HEK293T (cell line): ENCODE results near the gene SERPINB6.
"Not testable (repeated sequence)": the region's sequence is repeated elsewhere in the genome, so short reads cannot be mapped to it uniquely, and the experiment has no call there.

Experiments used
- CTCF ChIA-PET: fragments of 350-600 bp; formaldehyde crosslinking; extraction: SDS; loops from one replicate; lab custom pipeline; 2021; ENCODE audit warnings: antibody characterized with exemption, inconsistent platforms; lab: Yijun Ruan, JAX
- POLR2A ChIA-PET: fragments of 350-600 bp; formaldehyde crosslinking; extraction: SDS; loops from one replicate; lab custom pipeline; 2020; ENCODE audit warnings: antibody characterized with exemption, inconsistent platforms; lab: Yijun Ruan, JAX
- DNase-seq: peaks from one replicate; pipeline ENCODE4 v3.0.0; 2012; ENCODE audit warnings: mixed read lengths; ENCODE audit errors: extremely low spot score
- ARNT ChIP-seq: fragments of 450-650 bp; IDR thresholded peaks from 2 replicates; pipeline ENCODE4 v1.6.1; 2017; ENCODE audit warnings: mild to moderate bottlenecking
- BHLHE40 ChIP-seq: fragments of 450-650 bp; IDR thresholded peaks from 2 replicates; pipeline ENCODE4 v1.6.1; 2016; ENCODE audit warnings: mild to moderate bottlenecking, moderate library complexity, borderline replicate concordance
- CTBP1 ChIP-seq: fragments of 450-650 bp; IDR thresholded peaks from 2 replicates; pipeline ENCODE4 v1.6.1; 2016; ENCODE audit warnings: borderline replicate concordance
- ELF4 ChIP-seq: fragments of 450-650 bp; IDR thresholded peaks from 2 replicates; pipeline ENCODE4 v1.6.1; 2017; ENCODE audit warnings: antibody characterized with exemption
- FOXA1 ChIP-seq: fragments of 450-650 bp; IDR thresholded peaks from 2 replicates; pipeline ENCODE4 v1.6.1; 2016; ENCODE audit warnings: mild to moderate bottlenecking
- FOXK2 ChIP-seq: fragments of 450-650 bp; IDR thresholded peaks from 2 replicates; pipeline ENCODE4 v1.6.1; 2016; ENCODE audit warnings: mild to moderate bottlenecking
- FOXM1 ChIP-seq: fragments of 450-650 bp; IDR thresholded peaks from 2 replicates; pipeline ENCODE4 v1.6.1; 2017; ENCODE audit warnings: mild to moderate bottlenecking, borderline replicate concordance
- HDGF ChIP-seq: fragments of 450-650 bp; IDR thresholded peaks from 2 replicates; pipeline ENCODE4 v1.6.1; 2017; ENCODE audit warnings: antibody characterized with exemption, borderline replicate concordance
- L3MBTL2 ChIP-seq: fragments of 450-650 bp; conservative IDR thresholded peaks from 2 replicates; pipeline ENCODE4 v1.6.1; 2016; ENCODE audit warnings: mild to moderate bottlenecking
- LEF1 ChIP-seq: fragments of 450-650 bp; IDR thresholded peaks from 2 replicates; pipeline ENCODE4 v1.6.1; 2017; ENCODE audit warnings: mild to moderate bottlenecking, borderline replicate concordance
- NFRKB ChIP-seq: fragments of 450-650 bp; IDR thresholded peaks from 2 replicates; pipeline ENCODE4 v1.6.1; 2016; ENCODE audit warnings: mild to moderate bottlenecking, moderate library complexity
- PKNOX1 ChIP-seq: fragments of 450-650 bp; IDR thresholded peaks from 2 replicates; pipeline ENCODE4 v1.6.1; 2016
- SP1 ChIP-seq: fragments of 450-650 bp; IDR thresholded peaks from 2 replicates; pipeline ENCODE4 v1.6.1; 2017
- SUZ12 ChIP-seq: fragments of 450-650 bp; IDR thresholded peaks from 2 replicates; pipeline ENCODE4 v1.6.1; 2016; ENCODE audit warnings: mild to moderate bottlenecking
- TARDBP ChIP-seq: fragments of 450-650 bp; IDR thresholded peaks from 2 replicates; pipeline ENCODE4 v1.6.1; 2016
- ZNF384 ChIP-seq: fragments of 450-650 bp; IDR thresholded peaks from 2 replicates; pipeline ENCODE4 v1.6.1; 2016

Gene SERPINB6

GRCh38 chr6:3015144-3015543 is 43.8 kb upstream of the SERPINB6 start:
- TF ChIP-seq ARNT (no peak), TARDBP (no peak), L3MBTL2 (no peak), HDGF (no peak), PKNOX1 (no peak), SUZ12 (no peak), BHLHE40 (no peak), LEF1 (no peak), CTBP1 (no peak), NFRKB (no peak), FOXM1 (no peak), FOXK2 (no peak), ZNF384 (no peak), ELF4 (no peak), SP1 (no peak), FOXA1 (no peak)
- ChIA-PET CTCF (no interaction called here), POLR2A (no interaction called here)
- no peak for DNase-seq

- ChIA-PET CTCF (no interaction called here), POLR2A (no interaction called here)
- no peak for DNase-seq
- TF ChIP-seq FOXM1 (no peak), SUZ12 (no peak), LEF1 (no peak), ZNF384 (no peak)
Observed at GRCh38 chr6:3014675-3015066, 43.3 kb upstream of the SERPINB6 start.

GRCh38 chr6:3013901-3014674 is 42.7 kb upstream of the SERPINB6 start:
- DNase-seq = no peak
- TF ChIP-seq LEF1 (no peak), HDGF (no peak), PKNOX1 (no peak), SUZ12 (no peak), FOXA1 (no peak), ZNF384 (no peak), FOXK2 (no peak), NFRKB (no peak), FOXM1 (no peak), SP1 (no peak), ELF4 (no peak), CTBP1 (no peak), ARNT (no peak), BHLHE40 (no peak), L3MBTL2 (no peak), TARDBP (no peak)
- CTCF ChIA-PET = no interaction called here
- POLR2A ChIA-PET = no interaction called here

- no peak for DNase-seq
- POLR2A ChIA-PET = no interaction called here
- TF ChIP-seq ZNF384 = no peak
- no peak for TF ChIP-seq SP1
- TF ChIP-seq FOXA1 = no peak
- TF ChIP-seq SUZ12 = no peak
- CTCF ChIA-PET = no interaction called here
Observed at GRCh38 chr6:3013486-3013885, 42.1 kb upstream of the SERPINB6 start.

- CTCF ChIA-PET = no interaction called here
- POLR2A ChIA-PET = no interaction called here
- no peak for DNase-seq
- TF ChIP-seq PKNOX1 (no peak), TARDBP (no peak), LEF1 (no peak), FOXK2 (no peak), BHLHE40 (no peak)
Observed at GRCh38 chr6:3011592-3011991, 40.2 kb upstream of the SERPINB6 start.

GRCh38 chr6:3011158-3011557 is 39.8 kb upstream of the SERPINB6 start:
- ChIA-PET CTCF (no interaction called here), POLR2A (no interaction called here)
- DNase-seq = no peak
- TF ChIP-seq LEF1 (no peak), TARDBP (no peak), FOXA1 (no peak), FOXM1 (no peak), BHLHE40 (no peak)

GRCh38 chr6:3009930-3010329 is 38.6 kb upstream of the SERPINB6 start:
- ChIA-PET CTCF (interaction anchor here (0.6 to 0.7 kb wide), 2 partner anchors 8 to 18 kb away, joined by 3 to 9 read pairs; no protein-coding TSS in a partner anchor), POLR2A (no interaction called here)
- DNase-seq = no peak
- TF ChIP-seq BHLHE40 (no peak), L3MBTL2 (no peak), SUZ12 (no peak), NFRKB (no peak), HDGF (no peak), FOXA1 (no peak), ARNT (no peak), FOXM1 (no peak), LEF1 (no peak), ELF4 (no peak), CTBP1 (no peak), ZNF384 (no peak), PKNOX1 (no peak), TARDBP (no peak)

- CTCF ChIA-PET, DNase-seq, POLR2A ChIA-PET: not testable (repeated sequence)
Observed at GRCh38 chr6:3008712-3009265, 37.4 kb upstream of the SERPINB6 start.
